Sigmoid colon (tissue), 7 donors: Measurements from ENCODE around the gene EAPP. TPM values are rescaled to one million over a fixed set of nuclear protein-coding genes. Genes with fewer than 3 reads are reported as not detected.

Experiments used
- DNase-seq: peaks from one replicate; pipeline ENCODE4 v3.0.0-alpha.2; 2019
- H3K27ac ChIP-seq, 4 donors: fragments of 200-600 bp; sonication (generic); one replicate each; pipeline ENCODE4 v1.5.1; 2016 to 2019; ENCODE audit warnings: mild to moderate bottlenecking in 1 of 4
- H3K27me3 ChIP-seq, 3 donors: fragments of 200-600 bp; sonication (generic); one replicate each; pipeline ENCODE4 v1.5.1; 2019; ENCODE audit warnings: mild to moderate bottlenecking in 1 of 3
- H3K36me3 ChIP-seq, 4 donors: fragments of 200-600 bp; sonication (generic); one replicate each; pipeline ENCODE4 v1.5.1; 2016 to 2019
- H3K4me1 ChIP-seq, 4 donors: fragments of 200-600 bp; sonication (generic); one replicate each; pipeline ENCODE4 v1.5.1; 2017 to 2019
- H3K4me3 ChIP-seq, 4 donors: fragments of 200-600 bp; sonication (generic); one replicate each; pipeline ENCODE4 v1.5.1; 2017 to 2019; ENCODE audit warnings: mild to moderate bottlenecking in 2 of 4, moderate library complexity in 1 of 4
- H3K9me3 ChIP-seq, 4 donors: fragments of 200-600 bp in 3 of 4; sonication (generic) in 3 of 4; one replicate each; pipeline versions ENCODE4 v1.5.1 to v1.6.1; 2013 to 2019
- EP300 ChIP-seq, 4 donors: sonication (generic); formaldehyde crosslinking; IDR thresholded peaks; one replicate each; pipeline ENCODE4 v1.6.1; 2017; ENCODE audit warnings: antibody characterized with exemption in 4 of 4
- POLR2A ChIP-seq, 2 donors: fragments of 450-650 bp; IDR thresholded peaks; one replicate each; pipeline ENCODE4 v1.6.1; 2016; ENCODE audit warnings: antibody characterized with exemption in 2 of 2, mild to moderate bottlenecking in 2 of 2, moderate library complexity in 2 of 2
- POLR2AphosphoS5 ChIP-seq, 4 donors: sonication (generic); formaldehyde crosslinking; IDR thresholded peaks; one replicate each; pipeline ENCODE4 v1.6.1; 2017; ENCODE audit warnings: antibody characterized with exemption in 4 of 4
- WGBS, 2 donors: extraction: QIAGEN DNeasy Blood & Tissue Kit; methylation state at CpG; one replicate each; pipeline ENCODE4 v1.1.7; 2013; 5-methylcytosine and 5-hydroxymethylcytosine counted together
- intact Hi-C: fragments of 100-400 bp; cut with DNase I; formaldehyde crosslinking; loops from one replicate; pipeline ENCODE4 v1.15.1; 2023
- polyA plus RNA-seq, 3 donors: library from polyadenylated mRNA; stranded (reverse); fragments of 200-250 nt; gene quantifications; one replicate each; pipeline ENCODE4 v1.2.3, GENCODE V29; 2013
- small RNA-seq, 3 donors: library from RNA; depleted of rRNA; stranded (forward); fragments of <200 nt; gene quantifications; one replicate each; pipeline ENCODE3, GENCODE V24; 2016
- total RNA-seq, 4 donors: library from RNA; depleted of rRNA; stranded (reverse); fragments of >200 nt; gene quantifications; one replicate each; pipeline ENCODE4 v1.1.0, GENCODE V29; 2016
- TF ChIP-seq, protein P1 (sequence below), 4 experiments: fragments of 450-650 bp in 3 of 4; fragments of 200-600 bp in 1 of 4; IDR thresholded peaks; one replicate each; pipeline ENCODE4 v1.5.1; 2016 to 2019; ENCODE audit warnings: antibody characterized with exemption in 4 of 4, mild to moderate bottlenecking in 3 of 4, moderate library complexity in 2 of 4
- donor health status: healthy with polysubstance abuse.
- donor health status: Bipolar disorder and iron deficiency.
- donor health status: healthy.

Gene EAPP
- total and polyA plus RNA-seq, 7 donors: 25.5 to 133 (median 44.9) TPM

DNA sequence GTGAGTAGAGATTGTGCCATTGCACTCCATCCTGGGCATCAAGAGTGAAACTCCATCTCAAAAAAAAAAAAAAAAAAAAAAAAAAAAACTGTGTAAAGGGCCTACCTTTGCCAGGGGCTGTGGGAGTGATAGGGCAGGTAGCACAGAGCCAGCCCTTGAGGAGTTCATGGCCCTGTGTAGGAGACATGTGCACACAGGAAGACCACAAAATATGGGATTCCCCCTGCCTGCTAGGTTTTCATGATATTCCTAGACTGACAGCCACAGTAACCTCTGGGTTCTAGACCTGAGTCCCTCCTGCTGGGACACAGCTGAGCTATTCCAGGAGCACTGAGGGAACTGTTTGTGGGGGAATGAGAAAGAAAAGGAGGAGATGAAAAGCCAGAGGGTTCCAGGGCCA lies 69.2 kb downstream of the EAPP start:
- no peaks in the 10 kb centered on the region for H3K4me1 ChIP-seq
- intact Hi-C loops: no loop called here
- H3K9me3 ChIP-seq: no peaks in the 10 kb centered on the region
- DNase-seq: no peak
- TF ChIP-seq POLR2AphosphoS5 (IDR thresholded peaks at IDR 0.05) (no peak), EP300 (IDR thresholded peaks at IDR 0.05) (no peak), POLR2A (IDR thresholded peaks at IDR 0.05) (no peak)
- TF ChIP-seq, protein P1, sequence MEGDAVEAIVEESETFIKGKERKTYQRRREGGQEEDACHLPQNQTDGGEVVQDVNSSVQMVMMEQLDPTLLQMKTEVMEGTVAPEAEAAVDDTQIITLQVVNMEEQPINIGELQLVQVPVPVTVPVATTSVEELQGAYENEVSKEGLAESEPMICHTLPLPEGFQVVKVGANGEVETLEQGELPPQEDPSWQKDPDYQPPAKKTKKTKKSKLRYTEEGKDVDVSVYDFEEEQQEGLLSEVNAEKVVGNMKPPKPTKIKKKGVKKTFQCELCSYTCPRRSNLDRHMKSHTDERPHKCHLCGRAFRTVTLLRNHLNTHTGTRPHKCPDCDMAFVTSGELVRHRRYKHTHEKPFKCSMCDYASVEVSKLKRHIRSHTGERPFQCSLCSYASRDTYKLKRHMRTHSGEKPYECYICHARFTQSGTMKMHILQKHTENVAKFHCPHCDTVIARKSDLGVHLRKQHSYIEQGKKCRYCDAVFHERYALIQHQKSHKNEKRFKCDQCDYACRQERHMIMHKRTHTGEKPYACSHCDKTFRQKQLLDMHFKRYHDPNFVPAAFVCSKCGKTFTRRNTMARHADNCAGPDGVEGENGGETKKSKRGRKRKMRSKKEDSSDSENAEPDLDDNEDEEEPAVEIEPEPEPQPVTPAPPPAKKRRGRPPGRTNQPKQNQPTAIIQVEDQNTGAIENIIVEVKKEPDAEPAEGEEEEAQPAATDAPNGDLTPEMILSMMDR (IDR thresholded peaks at IDR 0.05): no peak
- H3K27ac ChIP-seq: no peak overlapping the region
- H3K4me3 ChIP-seq: no peak overlapping the region
- H3K27me3 ChIP-seq: no peaks in the 10 kb centered on the region
- H3K36me3 ChIP-seq: no peaks in the 10 kb centered on the region

DNA sequence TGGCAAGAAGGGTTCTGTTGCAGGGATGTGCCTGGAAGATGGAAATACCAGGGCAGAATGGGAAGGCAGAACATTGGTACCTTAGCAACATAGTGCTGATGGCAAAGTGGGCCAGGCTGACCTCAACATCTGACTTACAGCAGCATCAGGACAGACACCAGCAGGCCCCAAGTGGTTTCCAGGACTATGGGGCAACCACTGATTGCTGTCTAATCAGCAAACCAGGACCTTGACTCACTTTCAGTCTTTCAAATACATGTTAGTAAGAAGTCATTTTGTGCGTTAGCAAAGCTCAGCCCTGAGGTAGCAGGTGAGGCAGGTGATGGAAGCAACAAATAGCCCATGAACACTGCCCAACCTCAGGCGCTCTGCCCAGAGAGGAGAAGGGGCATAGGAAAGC lies 72.8 kb downstream of the EAPP start:
- 94 to 97% methylated on average over 2 of the region's 2 CpGs for WGBS, 2 donors
- intact Hi-C loops: no loop called here
- H3K9me3 ChIP-seq: no peaks in the 10 kb centered on the region
- TF ChIP-seq POLR2AphosphoS5 (IDR thresholded peaks at IDR 0.05) (no peak), POLR2A (IDR thresholded peaks at IDR 0.05) (no peak), EP300 (IDR thresholded peaks at IDR 0.05) (no peak)
- TF ChIP-seq, protein P1 (IDR thresholded peaks at IDR 0.05): no peak
- H3K4me3 ChIP-seq: no peak overlapping the region
- peaks cover 0 to 6% (median 5%) of the 10 kb centered on the region in 4 donors for H3K4me1 ChIP-seq
- H3K36me3 ChIP-seq: no peaks in the 10 kb centered on the region
- H3K27ac ChIP-seq: no peak overlapping the region
- no peak for DNase-seq
- H3K27me3 ChIP-seq: no peaks in the 10 kb centered on the region

Small RNA genes lying within 50 kb of the gene (small RNA-seq; reads per million reads assigned to genes)
- gene RNU1-27P: 0 reads per million in 3 donors
- 0 reads per million in 3 donors for gene RNU1-28P

Other genes with a start within 250 kb of the EAPP start
- 10 to 100 TPM; 22.8 to 29.3 (median 26.7) TPM for gene SPTSSA, start 77.5 kb downstream of the EAPP start, total RNA-seq
- 10 to 100 TPM; 55.5 to 79.3 (median 75.4) TPM for gene SPTSSA, start 77.5 kb downstream of the EAPP start, polyA plus RNA-seq
- gene SNX6, start 90.4 kb upstream of the EAPP start, total RNA-seq: 100 to 1,000 TPM in 2 of 4 donors, 10 to 100 TPM in 2; 79.0 to 136 (median 108) TPM
- 100 to 1,000 TPM in 1 of 3 donors, 10 to 100 TPM in 2; 69.4 to 105 (median 72.7) TPM for gene SNX6, start 90.4 kb upstream of the EAPP start, polyA plus RNA-seq
- gene CFL2, start 174.9 kb upstream of the EAPP start, total RNA-seq: 100 to 1,000 TPM; 251 to 380 (median 284) TPM
- 10 to 100 TPM in 2 of 3 donors, 1 to 10 TPM in 1; 6.0 to 28.2 (median 15.2) TPM for gene CFL2, start 174.9 kb upstream of the EAPP start, polyA plus RNA-seq